AG04450 (cell line): ENCODE results near the gene RFX1. TPM values are rescaled to one million over a fixed set of nuclear protein-coding genes. Genes with fewer than 3 reads are reported as not detected.

Source experiments
- CTCF ChIA-PET: fragments of 300-600, 350-600 bp; formaldehyde crosslinking; extraction: SDS; loops from one replicate; lab custom pipeline; 2022; ENCODE audit warnings: antibody characterized with exemption, inconsistent platforms; lab: Charles Lee
- POLR2A ChIA-PET: fragments of 350-600 bp; formaldehyde crosslinking; extraction: SDS; loops from one replicate; lab custom pipeline; 2021; ENCODE audit warnings: antibody characterized with exemption, inconsistent platforms; lab: Yijun Ruan, JAX
- DNase-seq: peaks from one replicate; pipeline ENCODE4 v3.0.0-alpha.2; 2011; ENCODE audit warnings: low read depth, low spot score
- H3K27ac ChIP-seq: one replicate; pipeline ENCODE4 v1.5.1; 2012; ENCODE audit warnings: low read depth, low read length, control low read depth
- H3K27me3 ChIP-seq: one replicate; pipeline ENCODE4 v1.6.0; 2012; ENCODE audit warnings: low read length; ENCODE audit not compliant: control insufficient read depth, insufficient read depth
- H3K4me3 ChIP-seq: 2 replicates; pipeline ENCODE4 v1.5.1; 2011; ENCODE audit warnings: mild to moderate bottlenecking, low read depth, low read length, control low read depth
- H3K9me3 ChIP-seq: 2 replicates; pipeline ENCODE4 v1.5.1; 2012; ENCODE audit warnings: low read length; ENCODE audit not compliant: control insufficient read depth, insufficient read depth
- CTCF ChIP-seq: IDR thresholded peaks from 2 replicates; pipeline ENCODE4 v1.5.1; 2011; ENCODE audit warnings: low read depth, low read length, control low read depth, inconsistent platforms
- polyA plus RNA-seq: library from polyadenylated mRNA; depleted of rRNA; stranded (reverse); fragments of >200 nt; gene quantifications from 2 replicates; pipeline ENCODE4 v1.2.3, GENCODE V29; 2011

The RFX1 gene
- polyA plus RNA-seq, 1 experiment: 0.38 TPM

GRCh38 chr19:13965377-13965896, 40.7 kb downstream of the RFX1 start:
- TF ChIP-seq CTCF: no peak
- Histone ChIP-seq H3K4me3 (no peak overlapping the region), H3K27ac (no peak overlapping the region), H3K9me3 (no peaks in the 10 kb centered on the region; the same call in 1 of the 2 replicates), H3K27me3 (no peaks in the 10 kb centered on the region)
- DNase-seq: no peak
- CTCF ChIA-PET: no interaction called here
- POLR2A ChIA-PET: no interaction called here

DNA sequence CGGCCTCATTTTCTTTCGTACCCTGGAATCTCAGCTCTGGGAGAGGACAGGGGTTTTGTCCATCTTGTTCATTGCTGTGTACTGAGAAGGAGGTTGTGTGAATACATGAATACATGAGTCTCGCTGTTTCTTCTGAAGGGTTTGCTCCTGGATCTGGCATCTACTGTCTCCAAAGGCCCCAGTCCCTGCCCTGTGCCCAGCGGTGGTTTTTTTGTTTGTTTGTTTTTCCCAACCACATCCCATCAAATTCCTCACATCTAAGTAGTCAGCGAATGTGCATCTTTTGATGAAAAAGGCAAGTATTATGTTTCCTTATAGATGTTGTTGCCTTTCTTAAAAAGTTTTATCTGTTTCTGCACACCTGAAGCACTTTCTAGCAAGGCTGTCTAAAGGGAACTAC, 41.3 kb downstream of the RFX1 start:
- no peaks in the 10 kb centered on the region; the same call in 1 of the 2 replicates for H3K9me3 ChIP-seq
- H3K4me3 ChIP-seq: no peak overlapping the region
- ChIA-PET POLR2A (no interaction called here), CTCF (no interaction called here)
- no peak overlapping the region for H3K27ac ChIP-seq
- H3K27me3 ChIP-seq: no peaks in the 10 kb centered on the region
- no peak for TF ChIP-seq CTCF
- no peak for DNase-seq

DNA sequence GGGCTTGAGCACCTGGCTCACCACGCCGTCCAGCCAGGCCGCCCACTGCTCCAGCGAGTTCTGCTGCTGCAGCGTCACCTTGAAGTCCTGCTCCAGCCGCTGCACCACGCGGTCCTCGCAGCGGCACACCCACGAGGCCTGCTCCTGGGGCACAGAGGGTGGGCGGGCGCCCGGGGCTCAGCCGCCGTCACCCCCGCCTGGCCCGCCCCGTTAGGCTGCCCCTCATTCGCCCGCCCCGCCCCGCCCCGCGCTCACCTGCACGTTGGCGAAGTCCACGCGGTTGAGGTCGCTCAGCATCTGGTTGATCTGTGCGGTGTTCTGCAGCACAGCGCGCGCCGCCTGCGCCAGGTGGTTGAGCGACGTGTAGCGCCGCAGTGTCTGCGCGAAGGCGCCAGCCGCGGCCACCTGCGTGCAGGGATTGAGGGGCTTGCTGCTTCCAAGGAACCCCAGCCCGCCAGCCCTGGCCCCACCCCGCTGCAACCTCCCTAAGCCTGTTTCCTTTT, 42.5 kb downstream of the RFX1 start:
- TF ChIP-seq CTCF: no peak
- no peak overlapping the region for H3K27ac ChIP-seq
- no peaks in the 10 kb centered on the region for H3K27me3 ChIP-seq
- DNase-seq: no peak
- no peak overlapping the region for H3K4me3 ChIP-seq
- POLR2A ChIA-PET: interaction anchor here (0.7 to 1.8 kb wide), 3 partner anchors 11 to 173 kb away, joined by 3 to 14 read pairs (median 3); partner anchors contain the start of genes ASF1B, DCAF15 and RFX1
- H3K9me3 ChIP-seq: no peaks in the 10 kb centered on the region; the same call in 1 of the 2 replicates
- CTCF ChIA-PET: no interaction called here

DNA sequence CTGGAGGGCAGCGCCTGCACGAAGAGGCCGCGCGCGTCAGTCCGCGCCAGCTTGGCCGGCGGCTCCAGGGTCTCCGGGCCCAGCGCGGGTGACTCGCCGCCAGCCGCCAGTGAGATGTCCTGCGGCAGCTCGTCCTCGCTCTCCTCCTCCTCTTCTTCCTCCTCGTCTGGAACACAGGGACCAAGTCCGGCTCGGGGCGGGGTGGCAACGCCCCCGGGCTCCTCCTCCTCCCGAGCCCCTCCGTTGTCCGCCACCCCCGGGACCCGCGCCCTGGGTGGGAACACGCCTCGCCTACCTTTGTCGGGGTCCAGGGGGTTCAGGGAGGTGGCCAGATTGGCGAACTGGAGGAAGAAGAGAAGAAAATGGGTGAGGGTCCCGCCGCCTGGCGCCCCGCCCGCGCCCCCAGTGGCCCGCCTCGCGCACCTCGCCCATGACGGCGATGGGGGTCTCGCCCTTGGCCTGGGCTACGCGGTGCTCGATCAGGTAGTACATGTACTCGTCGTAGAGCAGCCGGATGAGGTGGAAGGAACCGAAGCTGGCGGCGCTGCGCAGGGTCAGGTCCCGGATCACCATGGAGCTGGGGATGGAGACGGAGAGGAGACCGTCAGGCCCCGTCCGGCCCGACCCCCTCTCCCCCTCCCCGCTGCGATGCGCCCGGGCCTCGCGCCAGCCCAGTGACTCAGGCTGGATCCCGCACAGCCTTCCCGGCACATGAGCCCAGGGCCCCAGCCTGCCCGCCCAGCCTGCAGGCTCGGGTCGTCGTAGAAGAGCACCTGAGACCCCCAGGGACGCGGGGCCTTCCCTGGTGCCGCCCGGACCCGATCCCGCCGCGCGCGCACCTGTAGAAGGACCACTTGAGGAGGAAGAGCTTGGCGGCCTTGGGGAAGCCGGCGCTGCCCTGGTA, 43.2 kb downstream of the RFX1 start:
- TF ChIP-seq CTCF: no peak
- Histone ChIP-seq H3K9me3 (no peaks in the 10 kb centered on the region; the same call in 1 of the 2 replicates), H3K27me3 (no peaks in the 10 kb centered on the region), H3K27ac (no peak overlapping the region), H3K4me3 (peak overlapping the region; percentile 7; the same call in 1 of the 2 replicates)
- CTCF ChIA-PET: no interaction called here
- DNase-seq: no peak
- POLR2A ChIA-PET: interaction anchor here (0.7 to 1.8 kb wide), 4 partner anchors 10 to 174 kb away, joined by 3 to 14 read pairs (median 3); partner anchors contain the start of genes ASF1B, DCAF15 and RFX1
